Stimulated activated CD8-positive, alpha-beta memory T cell treated with anti-CD3 and anti-CD28 coated beads, Interleukin-15, amount 100 ng/mL, for 48 hours (primary cell): ENCODE data around the gene DIS3L2.
"Not testable (repeated sequence)": the region's sequence is repeated elsewhere in the genome, so short reads cannot be mapped to it uniquely, and the experiment has no call there.

ENCODE experiments used
- DNase-seq, 2 donors: peaks; one replicate each; pipeline ENCODE4 v3.0.0-alpha.2; 2020; ENCODE audit warnings: low read depth in 2 of 2

Gene DIS3L2

GRCh38 chr2:232345251-232345650, 383.7 kb downstream of the DIS3L2 start:
- DNase-seq = no peak

GRCh38 chr2:232347369-232347768, 385.9 kb downstream of the DIS3L2 start:
- DNase-seq = no peak

- DNase-seq = no peak
Observed at GRCh38 chr2:232348936-232349335, 387.4 kb downstream of the DIS3L2 start.

GRCh38 chr2:232349546-232349945, 388.0 kb downstream of the DIS3L2 start:
- DNase-seq = no peak

- DNase-seq = no peak
Observed at GRCh38 chr2:232349946-232350635, 388.6 kb downstream of the DIS3L2 start.

- no peak for DNase-seq
Observed at GRCh38 chr2:232350804-232351685, 389.5 kb downstream of the DIS3L2 start.

GRCh38 chr2:232351686-232352510, 390.4 kb downstream of the DIS3L2 start:
- no peak for DNase-seq

- DNase-seq = no peak
Observed at GRCh38 chr2:232352511-232353091, 391.1 kb downstream of the DIS3L2 start.

- no peak for DNase-seq
Observed at GRCh38 chr2:232353096-232353495, 391.6 kb downstream of the DIS3L2 start.

GRCh38 chr2:232353660-232354059, 392.1 kb downstream of the DIS3L2 start:
- DNase-seq = no peak

GRCh38 chr2:232354069-232354468, 392.6 kb downstream of the DIS3L2 start:
- DNase-seq = no peak

GRCh38 chr2:232361646-232362045, 400.1 kb downstream of the DIS3L2 start:
- no peak for DNase-seq

GRCh38 chr2:232362174-232362900, 400.8 kb downstream of the DIS3L2 start:
- no peak for DNase-seq

GRCh38 chr2:232363064-232363783, 401.7 kb downstream of the DIS3L2 start:
- not testable (repeated sequence) for DNase-seq

GRCh38 chr2:232363784-232364615, 402.5 kb downstream of the DIS3L2 start:
- DNase-seq = no peak

- DNase-seq = not testable (repeated sequence)
Observed at GRCh38 chr2:232364806-232365594, 403.5 kb downstream of the DIS3L2 start.

GRCh38 chr2:232365621-232366321, 404.3 kb downstream of the DIS3L2 start:
- DNase-seq = no peak

- DNase-seq = not testable (repeated sequence)
Observed at GRCh38 chr2:232366461-232366860, 404.9 kb downstream of the DIS3L2 start.
